ENCODE results near the gene MKLN1.

GRCh38 chr7:131369354-131369753, 41.7 kb downstream of the MKLN1 start:
- TF ChIP-seq EZH2 (IDR thresholded peaks at IDR 0.05) (no peak), POLR2A (IDR thresholded peaks at IDR 0.05; ENCODE audit: borderline replicate concordance, extremely low read depth, insufficient read depth, insufficient read length) (no peak), CTCF (IDR thresholded peaks at IDR 0.05 in 2 of 3, conservative IDR thresholded peaks at IDR 0.05 in 1 of 3; ENCODE audit: borderline replicate concordance in 1 of 3, insufficient read depth in 1 of 3, low read depth in 2 of 3, low read length in 2 of 3) (no peak), ATF3 (IDR thresholded peaks at IDR 0.05) (no peak), REST (IDR thresholded peaks at IDR 0.05; ENCODE audit: low read depth) (no peak), POLR2AphosphoS5 (IDR thresholded peaks at IDR 0.05; ENCODE audit: low read depth, low read length) (no peak), JUND (IDR thresholded peaks at IDR 0.05) (no peak), FOSL1 (IDR thresholded peaks at IDR 0.05; ENCODE audit: low read depth) (no peak), MAX (IDR thresholded peaks at IDR 0.05) (no peak), EGR1 (IDR thresholded peaks at IDR 0.05; ENCODE audit: low read depth) (no peak), ZFX (IDR thresholded peaks at IDR 0.05) (no peak), TCF7L2 (IDR thresholded peaks at IDR 0.05; ENCODE audit: borderline replicate concordance, extremely low read depth, insufficient read depth, insufficient read length) (no peak), SIN3A (IDR thresholded peaks at IDR 0.05; ENCODE audit: low read depth) (no peak), RAD21 (IDR thresholded peaks at IDR 0.05; ENCODE audit: low read depth) (no peak)

All from HCT116 (cell line).